ENCODE data around the gene KCNT1.

DNA sequence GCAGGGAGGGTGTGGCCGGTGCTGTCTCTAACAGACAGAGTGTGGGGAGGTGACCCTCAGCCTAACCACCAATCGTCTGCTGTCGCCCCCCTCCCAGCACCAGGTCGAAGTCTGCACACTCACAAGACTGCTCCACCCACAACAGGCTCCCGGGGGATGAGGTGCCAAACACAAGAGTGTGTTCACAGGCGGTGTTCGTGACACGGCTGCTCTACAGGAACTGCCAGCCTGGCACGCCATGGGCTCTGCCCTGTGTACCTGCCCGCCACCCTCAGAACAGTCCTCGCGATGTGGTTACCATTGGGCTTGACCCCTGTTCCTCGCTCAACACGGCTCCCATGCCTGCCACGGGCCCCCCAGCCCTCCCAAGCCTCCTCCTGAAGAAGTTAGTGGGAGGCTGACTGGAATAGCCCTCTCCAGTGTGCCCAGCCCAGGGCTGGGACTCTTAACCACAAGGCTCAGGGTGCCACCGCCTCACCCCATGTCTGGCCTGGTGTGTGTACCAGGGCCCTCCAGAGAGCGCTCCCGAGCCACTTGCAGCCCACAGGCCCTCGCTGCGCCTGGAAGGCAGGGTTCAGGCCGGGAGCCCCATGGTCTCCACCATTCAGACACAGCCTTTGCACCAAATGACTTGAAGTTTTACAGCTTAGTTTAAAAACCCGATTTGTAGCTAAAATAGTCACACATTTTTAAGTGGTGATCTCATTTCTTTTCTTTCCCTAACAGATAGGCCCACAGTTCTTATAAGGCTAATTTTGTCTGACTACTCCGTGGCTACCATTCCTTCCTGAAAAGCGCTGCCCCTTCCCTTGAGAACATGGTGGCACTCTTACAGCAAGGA, 102.8 kb downstream of the KCNT1 start:
- TF ChIP-seq, protein P1, sequence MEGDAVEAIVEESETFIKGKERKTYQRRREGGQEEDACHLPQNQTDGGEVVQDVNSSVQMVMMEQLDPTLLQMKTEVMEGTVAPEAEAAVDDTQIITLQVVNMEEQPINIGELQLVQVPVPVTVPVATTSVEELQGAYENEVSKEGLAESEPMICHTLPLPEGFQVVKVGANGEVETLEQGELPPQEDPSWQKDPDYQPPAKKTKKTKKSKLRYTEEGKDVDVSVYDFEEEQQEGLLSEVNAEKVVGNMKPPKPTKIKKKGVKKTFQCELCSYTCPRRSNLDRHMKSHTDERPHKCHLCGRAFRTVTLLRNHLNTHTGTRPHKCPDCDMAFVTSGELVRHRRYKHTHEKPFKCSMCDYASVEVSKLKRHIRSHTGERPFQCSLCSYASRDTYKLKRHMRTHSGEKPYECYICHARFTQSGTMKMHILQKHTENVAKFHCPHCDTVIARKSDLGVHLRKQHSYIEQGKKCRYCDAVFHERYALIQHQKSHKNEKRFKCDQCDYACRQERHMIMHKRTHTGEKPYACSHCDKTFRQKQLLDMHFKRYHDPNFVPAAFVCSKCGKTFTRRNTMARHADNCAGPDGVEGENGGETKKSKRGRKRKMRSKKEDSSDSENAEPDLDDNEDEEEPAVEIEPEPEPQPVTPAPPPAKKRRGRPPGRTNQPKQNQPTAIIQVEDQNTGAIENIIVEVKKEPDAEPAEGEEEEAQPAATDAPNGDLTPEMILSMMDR (IDR thresholded peaks at IDR 0.05): no peak
- no peak for TF ChIP-seq POLR2A (IDR thresholded peaks at IDR 0.05)
